Panc1 (cell line): Measurements from ENCODE around the gene SLC35F1. TPM values are rescaled to one million over a fixed set of nuclear protein-coding genes. Genes with fewer than 3 reads are reported as not detected.

Source experiments
- ATAC-seq: fragments of 200-7000 bp; cut with Tn5 transposase; 2 replicates; pipeline ENCODE4 v1.9.1; 2020; ENCODE audit warnings: mild to moderate bottlenecking, moderate library complexity
- BruUV-seq: library from RNA; stranded (reverse); fragments of 400-500 nt; replicated peaks from 2 replicates; lab custom pipeline; 2021; lab: Mats Ljungman, UMichigan
- CTCF ChIA-PET: fragments of 300-600 bp; sonication (Branson Sonifier 250); formaldehyde crosslinking; loops from one replicate; lab custom pipeline; 2022; ENCODE audit warnings: antibody characterized with exemption; lab: Charles Lee
- POLR2A ChIA-PET: fragments of 300-600 bp; sonication (Branson Sonifier 250); formaldehyde crosslinking; loops from one replicate; lab custom pipeline; 2022; ENCODE audit warnings: antibody characterized with exemption; lab: Charles Lee
- DNase-seq: peaks from one replicate; pipeline ENCODE4 v3.0.0-alpha.2; 2010; ENCODE audit warnings: low read depth, low spot score
- H3K27ac ChIP-seq: 2 replicates; pipeline ENCODE4 v1.5.1; 2011; ENCODE audit warnings: mild to moderate bottlenecking, low read length, inconsistent platforms
- H3K27me3 ChIP-seq: fragments of 200-500 bp; sonication (Bioruptor generic); 2 replicates; pipeline ENCODE4 v1.6.0; 2014; ENCODE audit warnings: low read length, inconsistent platforms; ENCODE audit not compliant: control insufficient read depth, insufficient read depth
- H3K36me3 ChIP-seq: fragments of 200-500 bp; sonication (Bioruptor generic); 2 replicates; pipeline ENCODE4 v1.5.1; 2014; ENCODE audit warnings: inconsistent platforms, mild to moderate bottlenecking, low read length, moderate library complexity; ENCODE audit not compliant: control insufficient read depth, insufficient read depth
- H3K4me1 ChIP-seq: 2 replicates; pipeline ENCODE4 v1.5.1; 2011; ENCODE audit warnings: inconsistent platforms, mild to moderate bottlenecking, low read length, moderate library complexity; ENCODE audit not compliant: control insufficient read depth, insufficient read depth
- H3K4me3 ChIP-seq, 2 experiments: 2 replicates each; pipeline ENCODE4 v1.5.1; 2011 to 2012; ENCODE audit warnings: low read depth in 2 of 2, low read length in 2 of 2, mild to moderate bottlenecking in 2 of 2, inconsistent platforms in 1 of 2, moderate library complexity in 1 of 2
- H3K9me3 ChIP-seq: fragments of 200-500 bp; sonication (Bioruptor generic); 2 replicates; pipeline ENCODE4 v1.5.1; 2014; ENCODE audit warnings: low read depth, mild to moderate bottlenecking, inconsistent platforms, low read length, moderate library complexity; ENCODE audit not compliant: control insufficient read depth, insufficient read depth
- POLR2AphosphoS5 ChIP-seq: IDR thresholded peaks from 2 replicates; pipeline ENCODE4 v1.6.1; 2012; ENCODE audit warnings: mild to moderate bottlenecking, low read depth, low read length, moderate library complexity
- SIN3A ChIP-seq: IDR thresholded peaks from 2 replicates; pipeline ENCODE4 v1.6.1; 2012; ENCODE audit warnings: low read depth, mild to moderate bottlenecking, low read length, moderate library complexity, borderline replicate concordance; ENCODE audit not compliant: insufficient read depth
- TCF7L2 ChIP-seq: IDR thresholded peaks from 2 replicates; pipeline ENCODE4 v1.6.1; 2011; ENCODE audit warnings: mild to moderate bottlenecking, low read depth, low read length, inconsistent platforms
- in situ Hi-C: cut with HindIII; loops from 2 replicates; pipeline ENCODE4 v1.10.0; 2016; ENCODE audit warnings: low sequenced_read_pairs, low pct_unique_long_range_greater_than_20kb
- intact Hi-C: fragments of 100-400 bp; cut with micrococcal nuclease; formaldehyde crosslinking; loops from one replicate; pipeline ENCODE4 v1.10.0; 2022; ENCODE audit not compliant: unreplicated experiment
- total RNA-seq: library from RNA; stranded (reverse); gene quantifications from one replicate; pipeline ENCODE4 v1.2.1, GENCODE V29; 2021; ENCODE audit not compliant: unreplicated experiment
- TF ChIP-seq, protein P1 (sequence below): fragments of 450-650 bp; IDR thresholded peaks from 2 replicates; pipeline ENCODE4 v1.5.1; 2017; ENCODE audit warnings: mild to moderate bottlenecking
- TF ChIP-seq, protein P2 (sequence below), 2 experiments: IDR thresholded peaks; 2 replicates each; pipeline ENCODE4 v1.6.1; 2011 to 2012; ENCODE audit warnings: low read depth in 2 of 2, control low read depth in 1 of 2, low read length in 1 of 2, mild to moderate bottlenecking in 1 of 2, moderate library complexity in 1 of 2; ENCODE audit not compliant: insufficient read depth in 1 of 2

Gene SLC35F1
- total RNA-seq, 1 experiment from 2014 or later = not detected

DNA sequence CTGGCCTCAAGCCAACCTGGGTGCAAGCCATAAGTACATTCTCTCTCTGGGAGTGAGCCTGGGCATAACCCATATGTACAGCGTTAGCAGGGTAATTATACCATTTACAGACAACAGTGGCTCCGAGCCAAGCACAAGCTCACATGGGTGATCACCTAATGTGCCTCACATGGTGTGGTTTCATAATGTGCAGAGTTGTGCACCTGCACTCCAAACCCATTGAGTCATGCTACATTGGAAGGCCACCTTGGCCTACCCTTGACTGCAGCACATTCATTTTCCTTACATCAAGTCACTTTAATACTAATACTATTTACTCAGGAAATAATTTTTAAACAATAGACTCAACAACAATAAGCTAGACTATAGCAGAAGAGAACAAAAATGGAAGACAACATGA, 446.5 kb downstream of the SLC35F1 start:
- Histone ChIP-seq H3K27me3 (no peaks in the 10 kb centered on the region), H3K9me3 (no peaks in the 10 kb centered on the region), H3K27ac (no peak overlapping the region), H3K4me1 (no peaks in the 10 kb centered on the region), H3K4me3 (no peak overlapping the region), H3K36me3 (no peaks in the 10 kb centered on the region)
- TF ChIP-seq SIN3A = no peak
- TF ChIP-seq TCF7L2 = no peak
- no peak for TF ChIP-seq POLR2AphosphoS5
- TF ChIP-seq, protein P1, sequence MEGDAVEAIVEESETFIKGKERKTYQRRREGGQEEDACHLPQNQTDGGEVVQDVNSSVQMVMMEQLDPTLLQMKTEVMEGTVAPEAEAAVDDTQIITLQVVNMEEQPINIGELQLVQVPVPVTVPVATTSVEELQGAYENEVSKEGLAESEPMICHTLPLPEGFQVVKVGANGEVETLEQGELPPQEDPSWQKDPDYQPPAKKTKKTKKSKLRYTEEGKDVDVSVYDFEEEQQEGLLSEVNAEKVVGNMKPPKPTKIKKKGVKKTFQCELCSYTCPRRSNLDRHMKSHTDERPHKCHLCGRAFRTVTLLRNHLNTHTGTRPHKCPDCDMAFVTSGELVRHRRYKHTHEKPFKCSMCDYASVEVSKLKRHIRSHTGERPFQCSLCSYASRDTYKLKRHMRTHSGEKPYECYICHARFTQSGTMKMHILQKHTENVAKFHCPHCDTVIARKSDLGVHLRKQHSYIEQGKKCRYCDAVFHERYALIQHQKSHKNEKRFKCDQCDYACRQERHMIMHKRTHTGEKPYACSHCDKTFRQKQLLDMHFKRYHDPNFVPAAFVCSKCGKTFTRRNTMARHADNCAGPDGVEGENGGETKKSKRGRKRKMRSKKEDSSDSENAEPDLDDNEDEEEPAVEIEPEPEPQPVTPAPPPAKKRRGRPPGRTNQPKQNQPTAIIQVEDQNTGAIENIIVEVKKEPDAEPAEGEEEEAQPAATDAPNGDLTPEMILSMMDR = no peak
- TF ChIP-seq, protein P2, sequence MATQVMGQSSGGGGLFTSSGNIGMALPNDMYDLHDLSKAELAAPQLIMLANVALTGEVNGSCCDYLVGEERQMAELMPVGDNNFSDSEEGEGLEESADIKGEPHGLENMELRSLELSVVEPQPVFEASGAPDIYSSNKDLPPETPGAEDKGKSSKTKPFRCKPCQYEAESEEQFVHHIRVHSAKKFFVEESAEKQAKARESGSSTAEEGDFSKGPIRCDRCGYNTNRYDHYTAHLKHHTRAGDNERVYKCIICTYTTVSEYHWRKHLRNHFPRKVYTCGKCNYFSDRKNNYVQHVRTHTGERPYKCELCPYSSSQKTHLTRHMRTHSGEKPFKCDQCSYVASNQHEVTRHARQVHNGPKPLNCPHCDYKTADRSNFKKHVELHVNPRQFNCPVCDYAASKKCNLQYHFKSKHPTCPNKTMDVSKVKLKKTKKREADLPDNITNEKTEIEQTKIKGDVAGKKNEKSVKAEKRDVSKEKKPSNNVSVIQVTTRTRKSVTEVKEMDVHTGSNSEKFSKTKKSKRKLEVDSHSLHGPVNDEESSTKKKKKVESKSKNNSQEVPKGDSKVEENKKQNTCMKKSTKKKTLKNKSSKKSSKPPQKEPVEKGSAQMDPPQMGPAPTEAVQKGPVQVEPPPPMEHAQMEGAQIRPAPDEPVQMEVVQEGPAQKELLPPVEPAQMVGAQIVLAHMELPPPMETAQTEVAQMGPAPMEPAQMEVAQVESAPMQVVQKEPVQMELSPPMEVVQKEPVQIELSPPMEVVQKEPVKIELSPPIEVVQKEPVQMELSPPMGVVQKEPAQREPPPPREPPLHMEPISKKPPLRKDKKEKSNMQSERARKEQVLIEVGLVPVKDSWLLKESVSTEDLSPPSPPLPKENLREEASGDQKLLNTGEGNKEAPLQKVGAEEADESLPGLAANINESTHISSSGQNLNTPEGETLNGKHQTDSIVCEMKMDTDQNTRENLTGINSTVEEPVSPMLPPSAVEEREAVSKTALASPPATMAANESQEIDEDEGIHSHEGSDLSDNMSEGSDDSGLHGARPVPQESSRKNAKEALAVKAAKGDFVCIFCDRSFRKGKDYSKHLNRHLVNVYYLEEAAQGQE (IDR thresholded peaks at IDR 0.05; ENCODE audit: insufficient read depth in 1 of 2, low read depth in 2 of 2, low read length in 1 of 2) = no peak
- ATAC-seq = no peak
- in situ Hi-C loops (no loop called here), intact Hi-C loops (no loop called here)
- POLR2A ChIA-PET = no interaction called here
- CTCF ChIA-PET = no interaction called here
- DNase-seq = no peak
- no TSS peak for BruUV-seq

DNA sequence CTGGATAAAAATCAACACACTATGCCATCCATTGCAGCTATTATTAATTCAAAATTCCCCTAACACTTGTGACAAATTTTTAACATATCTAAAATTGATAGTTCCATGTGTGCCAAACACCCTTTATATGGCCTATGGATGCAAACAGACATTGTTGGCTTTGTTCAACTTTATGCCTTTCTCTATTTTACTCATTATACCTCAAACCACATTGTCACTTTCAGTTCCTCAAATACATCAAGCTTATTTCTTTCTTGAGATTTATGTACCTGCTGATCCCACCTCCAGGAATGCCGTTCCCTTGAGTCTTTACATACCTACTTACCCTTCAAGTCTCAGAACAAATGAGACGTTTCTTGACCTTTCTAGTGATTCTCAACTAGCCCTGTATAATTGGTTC, 447.6 kb downstream of the SLC35F1 start:
- intact Hi-C loops = no loop called here
- CTCF ChIA-PET = no interaction called here
- no TSS peak for BruUV-seq
- no peak for ATAC-seq
- Histone ChIP-seq H3K27ac (no peak overlapping the region), H3K27me3 (no peaks in the 10 kb centered on the region), H3K4me3 (no peak overlapping the region), H3K36me3 (no peaks in the 10 kb centered on the region), H3K9me3 (no peaks in the 10 kb centered on the region), H3K4me1 (no peaks in the 10 kb centered on the region)
- in situ Hi-C loops = no loop called here
- POLR2A ChIA-PET = no interaction called here
- TF ChIP-seq POLR2AphosphoS5 (no peak), TCF7L2 (no peak), SIN3A (no peak)
- TF ChIP-seq, protein P2 (IDR thresholded peaks at IDR 0.05; ENCODE audit: insufficient read depth in 1 of 2, low read depth in 2 of 2, low read length in 1 of 2) = no peak
- TF ChIP-seq, protein P1 = no peak
- DNase-seq = no peak
